Liver (tissue), 9 donors: ENCODE measurements around the gene TP53. TPM values are rescaled to one million over a fixed set of nuclear protein-coding genes. Genes with fewer than 3 reads are reported as not detected.

Experiments used
- DNase-seq: peaks from one replicate; pipeline ENCODE4 v3.0.0-alpha.2; 2017; ENCODE audit warnings: low spot score
- H3K27ac ChIP-seq, 2 donors: one replicate each; pipeline ENCODE4 v1.7.0; 2013; ENCODE audit warnings: inconsistent platforms in 2 of 2, low read length in 2 of 2, control low read depth in 1 of 2, low read depth in 1 of 2, mild to moderate bottlenecking in 1 of 2
- H3K27me3 ChIP-seq, 4 donors: one replicate each; pipeline versions ENCODE4 v1.6.1 to v1.7.0; 2013; ENCODE audit warnings: low read length in 3 of 4, inconsistent platforms in 1 of 4, mild to moderate bottlenecking in 1 of 4, moderate library complexity in 1 of 4; ENCODE audit not compliant: control insufficient read depth in 4 of 4, insufficient read depth in 4 of 4
- H3K36me3 ChIP-seq, 4 donors: one replicate each; pipeline versions ENCODE4 v1.6.1 to v1.7.0; 2013; ENCODE audit warnings: low read length in 3 of 4, mild to moderate bottlenecking in 3 of 4, low read depth in 1 of 4, moderate library complexity in 1 of 4; ENCODE audit not compliant: control insufficient read depth in 4 of 4, insufficient read depth in 3 of 4
- H3K4me1 ChIP-seq, 4 donors: one replicate each; pipeline versions ENCODE4 v1.6.1 to v1.7.0; 2013; ENCODE audit warnings: low read length in 3 of 4, mild to moderate bottlenecking in 3 of 4, moderate library complexity in 1 of 4; ENCODE audit not compliant: control insufficient read depth in 4 of 4, insufficient read depth in 4 of 4
- H3K4me3 ChIP-seq, 3 donors: one replicate each; pipeline versions ENCODE4 v1.6.1 to v1.7.0; 2013; ENCODE audit warnings: low read length in 3 of 3, control low read depth in 1 of 3, low read depth in 1 of 3, mild to moderate bottlenecking in 1 of 3
- H3K9ac ChIP-seq, 2 donors: one replicate each; pipeline ENCODE4 v1.7.0; 2013; ENCODE audit warnings: low read length in 2 of 2, mild to moderate bottlenecking in 2 of 2, moderate library complexity in 2 of 2, control low read depth in 1 of 2, low read depth in 1 of 2
- H3K9me3 ChIP-seq, 4 donors: one replicate each; pipeline versions ENCODE4 v1.6.1 to v1.7.0; 2013; ENCODE audit warnings: low read length in 3 of 4; ENCODE audit not compliant: control insufficient read depth in 4 of 4
- ATF3 ChIP-seq: IDR thresholded peaks from 2 replicates; pipeline ENCODE4 v1.6.1; 2016; ENCODE audit warnings: antibody characterized with exemption
- CTCF ChIP-seq: fragments of 150-350 bp; IDR thresholded peaks from 2 replicates; pipeline ENCODE4 v1.5.1; 2017; ENCODE audit warnings: improper control_type of control experiment, low read depth, low read length; ENCODE audit not compliant: missing input control
- EGR1 ChIP-seq, 2 donors: IDR thresholded peaks; 2 replicates each; pipeline ENCODE4 v1.6.1; 2016 to 2018; ENCODE audit warnings: antibody characterized with exemption in 2 of 2, low read depth in 2 of 2
- FOXA1 ChIP-seq: IDR thresholded peaks from 2 replicates; pipeline ENCODE4 v1.6.1; 2016; ENCODE audit warnings: antibody characterized with exemption
- FOXA2 ChIP-seq: IDR thresholded peaks from 2 replicates; pipeline ENCODE4 v1.6.1; 2016; ENCODE audit warnings: antibody characterized with exemption
- GABPA ChIP-seq, 2 donors: IDR thresholded peaks in 1 of 2; conservative IDR thresholded peaks in 1 of 2; 2 replicates each; pipeline ENCODE4 v1.6.1; 2016; ENCODE audit warnings: antibody characterized with exemption in 2 of 2, mild to moderate bottlenecking in 1 of 2, moderate library complexity in 1 of 2
- HNF4A ChIP-seq, 2 donors: conservative IDR thresholded peaks; 2 replicates each; pipeline ENCODE4 v1.6.1; 2016; ENCODE audit warnings: antibody characterized with exemption in 2 of 2, mild to moderate bottlenecking in 2 of 2
- HNF4G ChIP-seq: IDR thresholded peaks from 2 replicates; pipeline ENCODE4 v1.6.1; 2016; ENCODE audit warnings: antibody characterized with exemption
- JUND ChIP-seq, 2 donors: IDR thresholded peaks; 2 replicates each; pipeline ENCODE4 v1.6.1; 2016; ENCODE audit warnings: antibody characterized with exemption in 2 of 2
- MAX ChIP-seq: IDR thresholded peaks from 2 replicates; pipeline ENCODE4 v1.6.1; 2016; ENCODE audit warnings: antibody characterized with exemption
- NR2F2 ChIP-seq: IDR thresholded peaks from 2 replicates; pipeline ENCODE4 v1.6.1; 2016; ENCODE audit warnings: antibody characterized with exemption
- RAD21 ChIP-seq, 2 donors: IDR thresholded peaks; 2 replicates each; pipeline ENCODE4 v1.6.1; 2016; ENCODE audit warnings: antibody characterized with exemption in 2 of 2, mild to moderate bottlenecking in 2 of 2
- REST ChIP-seq: IDR thresholded peaks from 2 replicates; pipeline ENCODE4 v1.6.1; 2016; ENCODE audit warnings: antibody characterized with exemption, mild to moderate bottlenecking
- RXRA ChIP-seq, 2 donors: IDR thresholded peaks; 2 replicates each; pipeline ENCODE4 v1.6.1; 2017 to 2018; ENCODE audit warnings: antibody characterized with exemption in 2 of 2, mild to moderate bottlenecking in 1 of 2
- SP1 ChIP-seq: IDR thresholded peaks from 2 replicates; pipeline ENCODE4 v1.6.1; 2018; ENCODE audit warnings: antibody characterized with exemption, mild to moderate bottlenecking
- TAF1 ChIP-seq: conservative IDR thresholded peaks from 2 replicates; pipeline ENCODE4 v1.6.1; 2016; ENCODE audit warnings: antibody characterized with exemption, mild to moderate bottlenecking
- YY1 ChIP-seq: IDR thresholded peaks from 2 replicates; pipeline ENCODE4 v1.6.1; 2016; ENCODE audit warnings: antibody characterized with exemption, mild to moderate bottlenecking
- ZBTB33 ChIP-seq: IDR thresholded peaks from 2 replicates; pipeline ENCODE4 v1.6.1; 2016; ENCODE audit warnings: antibody characterized with exemption
- WGBS: extraction: QIAGEN DNeasy Blood & Tissue Kit; methylation state at CpG from one replicate; pipeline ENCODE4 v1.1.7; 2013; 5-methylcytosine and 5-hydroxymethylcytosine counted together
- polyA plus RNA-seq, 2 donors: library from polyadenylated mRNA; stranded (reverse) in 1 of 2; unstranded in 1 of 2; fragments of 200-250 nt in 1 of 2; fragments of >200 nt in 1 of 2; fragmentation: Nextera tagmentation in 1 of 2; extraction: Ambion mirVana in 1 of 2; gene quantifications; one replicate each; pipeline versions ENCODE4 v1.2.1 to v1.2.3, GENCODE V29; 2013 to 2015
- total RNA-seq, 2 donors: library from RNA; depleted of rRNA; stranded (reverse); fragments of >200 nt; gene quantifications; one replicate each; pipeline ENCODE4 v1.2.3, GENCODE V29; 2014
- donor health status: healthy.
- donor health status: healthy.
- donor health status: healthy.
- donor health status: healthy.
- donor health status: healthy.

TP53 gene
- total and polyA plus RNA-seq, 4 donors: 8.3 to 18.4 (median 12.6) TPM

- Histone ChIP-seq H3K9me3 (no peaks in the 10 kb centered on the region), H3K9ac (peak overlapping the region; percentile 93 to 98), H3K4me3 (peak overlapping the region; percentile 84 to 100 (median 85)), H3K27me3 (no peaks in the 10 kb centered on the region), H3K4me1 (peaks cover 4 to 31% (median 24%) of the 10 kb centered on the region in 4 donors), H3K27ac (peak overlapping the region; percentile 93 to 98), H3K36me3 (no peaks in the 10 kb centered on the region)
- no peak for TF ChIP-seq CTCF
- TF ChIP-seq JUND (IDR thresholded peaks at IDR 0.05): peak; percentile 15 to 50
- no peak for TF ChIP-seq HNF4G
- TF ChIP-seq FOXA2: no peak
- no peak for TF ChIP-seq RAD21 (IDR thresholded peaks at IDR 0.05)
- TF ChIP-seq YY1: peak; percentile 49
- no peak for TF ChIP-seq HNF4A (conservative IDR thresholded peaks at IDR 0.05)
- peak; percentile 29 for TF ChIP-seq ATF3
- no peak for TF ChIP-seq SP1
- no peak for TF ChIP-seq REST
- peak; percentile 75 for TF ChIP-seq MAX
- TF ChIP-seq FOXA1: no peak
- TF ChIP-seq RXRA (IDR thresholded peaks at IDR 0.05): peak in 1 of 2 donors; percentile 14
- TF ChIP-seq GABPA (IDR thresholded peaks at IDR 0.05 in 1 of 2, conservative IDR thresholded peaks at IDR 0.05 in 1 of 2): peak; percentile 54 to 78
- no peak for TF ChIP-seq TAF1
- TF ChIP-seq ZBTB33: peak; percentile 23
- TF ChIP-seq EGR1 (IDR thresholded peaks at IDR 0.05; ENCODE audit: low read depth in 2 of 2): peak; percentile 53 to 65
- TF ChIP-seq NR2F2: no peak
- WGBS: under 1% methylated on average over 30 of the region's 30 CpGs
- DNase-seq: peak; percentile 81
Measured at GRCh38 chr17:7686222-7687071, 843 bp downstream of the TP53 start.
